ENCODE results near the gene G6PC2.

DNA sequence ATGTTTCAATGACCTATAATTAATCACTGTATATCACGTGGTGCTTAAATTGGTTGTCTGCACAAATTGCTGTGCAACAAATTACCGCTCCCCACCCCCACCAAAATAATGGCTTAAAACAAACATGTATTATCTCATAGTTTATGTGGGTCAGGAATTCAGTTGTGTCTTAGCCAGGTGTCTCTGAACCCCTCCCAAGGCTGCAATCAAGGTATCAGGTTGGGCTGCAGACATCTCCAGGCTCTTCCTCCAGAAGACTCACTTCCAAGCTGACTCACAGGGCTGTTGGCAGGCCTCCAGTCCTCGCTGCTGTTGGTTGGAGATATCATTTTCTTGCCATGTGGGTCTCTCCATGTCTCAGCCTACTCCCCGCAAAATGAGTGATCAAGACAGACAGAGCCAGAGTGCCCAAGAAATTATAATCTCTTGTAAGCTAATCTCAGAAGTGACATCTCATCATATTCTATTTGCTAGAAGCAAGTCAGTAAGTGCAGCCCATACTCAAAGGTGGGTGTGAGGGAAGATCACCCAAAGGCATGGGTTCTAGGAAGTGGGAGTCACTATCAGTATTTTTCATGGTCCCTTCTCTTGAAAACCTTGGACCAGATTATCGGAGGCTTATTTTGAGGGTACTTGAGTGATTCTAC, 49.3 kb upstream of the G6PC2 start:
- TF ChIP-seq GATA3 (IDR thresholded peaks at IDR 0.05; ENCODE audit: low read depth, low read length) (no peak), GATA2 (IDR thresholded peaks at IDR 0.05; ENCODE audit: low read depth, low read length) (no peak)

All from SH-SY5Y (cell line).